K562 (cell line): ENCODE measurements around the gene CSF1. TPM values are rescaled to one million over a fixed set of nuclear protein-coding genes. Genes with fewer than 3 reads are reported as not detected.

Source experiments
- E2F3 ChIP-seq: fragments of 250-450 bp; sonication (Bioruptor Pico); IDR thresholded peaks from 2 replicates; pipeline ENCODE4 v1.4.0; 2020; ENCODE audit warnings: mild to moderate bottlenecking
- HEY1 ChIP-seq: fragments of 250-450 bp; sonication (Bioruptor Pico); IDR thresholded peaks from 2 replicates; pipeline ENCODE4 v1.5.0; 2020; ENCODE audit warnings: mild to moderate bottlenecking, moderate library complexity, borderline replicate concordance
- MAFG ChIP-seq: fragments of 450-650 bp; conservative IDR thresholded peaks from 2 replicates; pipeline ENCODE4 v1.6.1; 2016; ENCODE audit warnings: missing genetic modification characterization, missing compliant biosample characterization
- MTF1 ChIP-seq: fragments of 250-450 bp; sonication (Bioruptor Pico); IDR thresholded peaks from 2 replicates; pipeline ENCODE4 v1.9.0; 2021; ENCODE audit warnings: moderate library complexity, mild to moderate bottlenecking, inconsistent platforms, borderline replicate concordance
- NR2F6 ChIP-seq: fragments of 450-650 bp; formaldehyde crosslinking; IDR thresholded peaks from 2 replicates; pipeline ENCODE4 v1.4.0; 2020; ENCODE audit warnings: mild to moderate bottlenecking
- PHF20 ChIP-seq: fragments of 450-650 bp; IDR thresholded peaks from 2 replicates; pipeline ENCODE4 v1.6.1; 2018; ENCODE audit not compliant: partially characterized antibody
- POLR2A ChIP-seq: fragments of 450-650 bp; conservative IDR thresholded peaks from 2 replicates; pipeline ENCODE4 v1.6.1; 2016
- SAFB ChIP-seq: fragments of 200-400 bp; formaldehyde crosslinking; IDR thresholded peaks from 2 replicates; pipeline ENCODE4 v1.6.1; 2017; ENCODE audit warnings: low read depth, low read length, borderline replicate concordance
- SMAD4 ChIP-seq: fragments of 250-450 bp; sonication (Bioruptor Pico); conservative IDR thresholded peaks from 2 replicates; pipeline ENCODE4 v1.8.0; 2021; ENCODE audit warnings: inconsistent platforms, mild to moderate bottlenecking, moderate library complexity
- ZC3H11A ChIP-seq: IDR thresholded peaks from 2 replicates; pipeline ENCODE4 v1.6.1; 2012; ENCODE audit warnings: low read depth, low read length, improper control_type of control experiment
- ZC3H8 ChIP-seq: fragments of 450-650 bp; IDR thresholded peaks from 2 replicates; pipeline ENCODE4 v1.6.1; 2017
- ZNF589 ChIP-seq: fragments of 200-800 bp; sonication (Bioruptor generic); IDR thresholded peaks from 2 replicates; pipeline ENCODE4 v1.6.1; 2016; ENCODE audit warnings: low read depth, missing genetic modification characterization, missing compliant biosample characterization
- polyA plus RNA-seq, 8 experiments: library from polyadenylated mRNA; depleted of rRNA in 4 of 8; stranded (reverse) in 5 of 8; unstranded in 3 of 8; fragments of >200 nt; fragmentation: Nextera tagmentation in 2 of 8; fragmentation: Illumina TruSeq in 1 of 8; extraction: Ambion mirVana in 2 of 8; extraction: Trizol in 1 of 8; gene quantifications; 2 replicates each; pipeline versions ENCODE4 v1.2.1 to v1.2.3, GENCODE V29; 2011 to 2014; ENCODE audit warnings: inconsistent platforms in 1 of 8, missing spikeins in 1 of 8
- total RNA-seq, 7 experiments: library from RNA; depleted of rRNA in 6 of 7; stranded (reverse); fragments of >200 nt in 6 of 7; fragmentation: Illumina TruSeq in 2 of 7; extraction: Trizol in 2 of 7; gene quantifications; 2 replicates each; pipeline versions ENCODE4 v1.2.1 to v1.2.3, GENCODE V29; 2011 to 2021; ENCODE audit warnings: low replicate concordance in 1 of 7
- TF ChIP-seq, protein P1 (sequence below): fragments of 250-450 bp; sonication (Bioruptor Pico); IDR thresholded peaks from 2 replicates; pipeline ENCODE4 v1.4.0; 2020; ENCODE audit warnings: mild to moderate bottlenecking, moderate library complexity
- TF ChIP-seq, protein P2 (sequence below): fragments of 450-650 bp; IDR thresholded peaks from 2 replicates; pipeline ENCODE4 v1.6.1; 2016; ENCODE audit warnings: low read depth, mild to moderate bottlenecking, moderate library complexity
- TF ChIP-seq, protein P3 (sequence below), 3 experiments: fragments of 200-800 bp in 1 of 3; fragments of 250-450 bp in 1 of 3; fragments of 450-650 bp in 1 of 3; sonication (Bioruptor Pico) in 1 of 3; sonication (Bioruptor generic) in 1 of 3; formaldehyde crosslinking in 1 of 3; IDR thresholded peaks; 2 replicates each; pipeline versions ENCODE4 v1.6.1 to v1.8.0; 2016 to 2022; ENCODE audit warnings: mild to moderate bottlenecking in 2 of 3, missing genetic modification characterization in 2 of 3, missing compliant biosample characterization in 1 of 3, moderate library complexity in 1 of 3
- TF ChIP-seq, protein P4 (sequence below): sonication (generic); formaldehyde crosslinking; IDR thresholded peaks from 2 replicates; pipeline ENCODE4 v1.8.0; 2023; ENCODE audit warnings: mild to moderate bottlenecking, missing genetic modification reagents

CSF1 gene
- total and polyA plus RNA-seq, 9 of the 15 experiments (the other 6 are each of a cell fraction or from before 2014, with no cell fraction given), result 0.18 to 11.8 (median 2.8) TPM

DNA sequence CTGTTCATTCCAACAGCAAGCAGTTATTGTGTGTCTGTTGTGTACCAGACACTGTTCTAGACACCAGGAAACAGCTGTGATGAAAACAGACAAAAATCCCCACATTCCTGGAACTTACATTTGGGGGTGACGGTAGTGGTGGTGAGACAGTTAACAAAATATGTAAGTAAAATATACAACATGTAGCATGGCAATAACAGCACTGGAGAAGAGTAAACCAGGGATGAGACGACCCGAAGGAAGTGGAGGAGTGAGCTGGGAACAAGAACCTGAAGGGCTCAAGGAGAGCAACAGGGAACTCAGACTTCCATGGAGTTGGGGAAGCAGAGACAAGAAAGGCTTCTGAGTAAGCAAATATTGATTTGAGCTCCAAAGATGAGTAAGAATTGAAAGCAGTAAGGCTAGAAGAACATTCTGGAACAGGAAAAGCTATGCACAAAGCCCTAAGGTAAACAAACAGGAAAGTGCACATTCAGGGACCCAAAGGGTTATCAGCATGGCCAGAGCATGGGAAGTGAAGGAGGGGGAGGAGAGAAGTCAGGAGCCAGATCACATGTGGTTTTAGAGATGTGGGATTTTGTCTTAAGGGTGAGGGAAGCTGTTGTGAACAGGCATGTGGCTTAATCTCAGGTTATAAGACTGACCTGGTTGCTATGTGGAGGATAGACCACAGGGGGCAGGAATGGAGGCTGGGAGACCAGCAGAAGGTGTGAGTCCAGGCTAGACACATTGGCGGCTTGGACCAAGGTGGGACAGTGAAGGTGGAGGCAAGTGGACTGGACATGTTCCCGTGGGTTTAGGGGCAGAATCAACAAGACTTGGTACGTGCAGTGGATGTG, 7.3 kb downstream of the CSF1 start (continued):
- TF ChIP-seq, protein P1, sequence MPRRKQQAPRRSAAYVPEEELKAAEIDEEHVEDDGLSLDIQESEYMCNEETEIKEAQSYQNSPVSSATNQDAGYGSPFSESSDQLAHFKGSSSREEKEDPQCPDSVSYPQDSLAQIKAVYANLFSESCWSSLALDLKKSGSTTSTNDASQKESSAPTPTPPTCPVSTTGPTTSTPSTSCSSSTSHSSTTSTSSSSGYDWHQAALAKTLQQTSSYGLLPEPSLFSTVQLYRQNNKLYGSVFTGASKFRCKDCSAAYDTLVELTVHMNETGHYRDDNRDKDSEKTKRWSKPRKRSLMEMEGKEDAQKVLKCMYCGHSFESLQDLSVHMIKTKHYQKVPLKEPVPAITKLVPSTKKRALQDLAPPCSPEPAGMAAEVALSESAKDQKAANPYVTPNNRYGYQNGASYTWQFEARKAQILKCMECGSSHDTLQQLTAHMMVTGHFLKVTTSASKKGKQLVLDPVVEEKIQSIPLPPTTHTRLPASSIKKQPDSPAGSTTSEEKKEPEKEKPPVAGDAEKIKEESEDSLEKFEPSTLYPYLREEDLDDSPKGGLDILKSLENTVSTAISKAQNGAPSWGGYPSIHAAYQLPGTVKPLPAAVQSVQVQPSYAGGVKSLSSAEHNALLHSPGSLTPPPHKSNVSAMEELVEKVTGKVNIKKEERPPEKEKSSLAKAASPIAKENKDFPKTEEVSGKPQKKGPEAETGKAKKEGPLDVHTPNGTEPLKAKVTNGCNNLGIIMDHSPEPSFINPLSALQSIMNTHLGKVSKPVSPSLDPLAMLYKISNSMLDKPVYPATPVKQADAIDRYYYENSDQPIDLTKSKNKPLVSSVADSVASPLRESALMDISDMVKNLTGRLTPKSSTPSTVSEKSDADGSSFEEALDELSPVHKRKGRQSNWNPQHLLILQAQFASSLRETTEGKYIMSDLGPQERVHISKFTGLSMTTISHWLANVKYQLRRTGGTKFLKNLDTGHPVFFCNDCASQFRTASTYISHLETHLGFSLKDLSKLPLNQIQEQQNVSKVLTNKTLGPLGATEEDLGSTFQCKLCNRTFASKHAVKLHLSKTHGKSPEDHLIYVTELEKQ (CRISPR knock-in tag), result no peak
- TF ChIP-seq POLR2A, result no peak
- no peak for TF ChIP-seq E2F3 (CRISPR knock-in tag)
- TF ChIP-seq MAFG, result peak; percentile 72
- no peak for TF ChIP-seq SAFB
- no peak for TF ChIP-seq MTF1 (CRISPR knock-in tag)
- no peak for TF ChIP-seq PHF20
- TF ChIP-seq ZNF589 (CRISPR knock-in tag), result peak; percentile 94
- peak; percentile 92 for TF ChIP-seq ZC3H11A
- TF ChIP-seq HEY1, result no peak
- TF ChIP-seq, protein P2, sequence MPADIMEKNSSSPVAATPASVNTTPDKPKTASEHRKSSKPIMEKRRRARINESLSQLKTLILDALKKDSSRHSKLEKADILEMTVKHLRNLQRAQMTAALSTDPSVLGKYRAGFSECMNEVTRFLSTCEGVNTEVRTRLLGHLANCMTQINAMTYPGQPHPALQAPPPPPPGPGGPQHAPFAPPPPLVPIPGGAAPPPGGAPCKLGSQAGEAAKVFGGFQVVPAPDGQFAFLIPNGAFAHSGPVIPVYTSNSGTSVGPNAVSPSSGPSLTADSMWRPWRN, result peak; percentile 82
- TF ChIP-seq NR2F6 (CRISPR knock-in tag), result no peak
- TF ChIP-seq, protein P3, sequence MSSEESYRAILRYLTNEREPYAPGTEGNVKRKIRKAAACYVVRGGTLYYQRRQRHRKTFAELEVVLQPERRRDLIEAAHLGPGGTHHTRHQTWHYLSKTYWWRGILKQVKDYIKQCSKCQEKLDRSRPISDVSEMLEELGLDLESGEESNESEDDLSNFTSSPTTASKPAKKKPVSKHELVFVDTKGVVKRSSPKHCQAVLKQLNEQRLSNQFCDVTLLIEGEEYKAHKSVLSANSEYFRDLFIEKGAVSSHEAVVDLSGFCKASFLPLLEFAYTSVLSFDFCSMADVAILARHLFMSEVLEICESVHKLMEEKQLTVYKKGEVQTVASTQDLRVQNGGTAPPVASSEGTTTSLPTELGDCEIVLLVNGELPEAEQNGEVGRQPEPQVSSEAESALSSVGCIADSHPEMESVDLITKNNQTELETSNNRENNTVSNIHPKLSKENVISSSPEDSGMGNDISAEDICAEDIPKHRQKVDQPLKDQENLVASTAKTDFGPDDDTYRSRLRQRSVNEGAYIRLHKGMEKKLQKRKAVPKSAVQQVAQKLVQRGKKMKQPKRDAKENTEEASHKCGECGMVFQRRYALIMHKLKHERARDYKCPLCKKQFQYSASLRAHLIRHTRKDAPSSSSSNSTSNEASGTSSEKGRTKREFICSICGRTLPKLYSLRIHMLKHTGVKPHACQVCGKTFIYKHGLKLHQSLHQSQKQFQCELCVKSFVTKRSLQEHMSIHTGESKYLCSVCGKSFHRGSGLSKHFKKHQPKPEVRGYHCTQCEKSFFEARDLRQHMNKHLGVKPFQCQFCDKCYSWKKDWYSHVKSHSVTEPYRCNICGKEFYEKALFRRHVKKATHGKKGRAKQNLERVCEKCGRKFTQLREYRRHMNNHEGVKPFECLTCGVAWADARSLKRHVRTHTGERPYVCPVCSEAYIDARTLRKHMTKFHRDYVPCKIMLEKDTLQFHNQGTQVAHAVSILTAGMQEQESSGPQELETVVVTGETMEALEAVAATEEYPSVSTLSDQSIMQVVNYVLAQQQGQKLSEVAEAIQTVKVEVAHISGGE (CRISPR knock-in tag; IDR thresholded peaks at IDR 0.05), result peak in 1 of 3 experiments; percentile 70; a peak in 2 of 6 replicates
- TF ChIP-seq ZC3H8, result peak; percentile 83; the same call in 1 of the 2 replicates
- TF ChIP-seq, protein P4, sequence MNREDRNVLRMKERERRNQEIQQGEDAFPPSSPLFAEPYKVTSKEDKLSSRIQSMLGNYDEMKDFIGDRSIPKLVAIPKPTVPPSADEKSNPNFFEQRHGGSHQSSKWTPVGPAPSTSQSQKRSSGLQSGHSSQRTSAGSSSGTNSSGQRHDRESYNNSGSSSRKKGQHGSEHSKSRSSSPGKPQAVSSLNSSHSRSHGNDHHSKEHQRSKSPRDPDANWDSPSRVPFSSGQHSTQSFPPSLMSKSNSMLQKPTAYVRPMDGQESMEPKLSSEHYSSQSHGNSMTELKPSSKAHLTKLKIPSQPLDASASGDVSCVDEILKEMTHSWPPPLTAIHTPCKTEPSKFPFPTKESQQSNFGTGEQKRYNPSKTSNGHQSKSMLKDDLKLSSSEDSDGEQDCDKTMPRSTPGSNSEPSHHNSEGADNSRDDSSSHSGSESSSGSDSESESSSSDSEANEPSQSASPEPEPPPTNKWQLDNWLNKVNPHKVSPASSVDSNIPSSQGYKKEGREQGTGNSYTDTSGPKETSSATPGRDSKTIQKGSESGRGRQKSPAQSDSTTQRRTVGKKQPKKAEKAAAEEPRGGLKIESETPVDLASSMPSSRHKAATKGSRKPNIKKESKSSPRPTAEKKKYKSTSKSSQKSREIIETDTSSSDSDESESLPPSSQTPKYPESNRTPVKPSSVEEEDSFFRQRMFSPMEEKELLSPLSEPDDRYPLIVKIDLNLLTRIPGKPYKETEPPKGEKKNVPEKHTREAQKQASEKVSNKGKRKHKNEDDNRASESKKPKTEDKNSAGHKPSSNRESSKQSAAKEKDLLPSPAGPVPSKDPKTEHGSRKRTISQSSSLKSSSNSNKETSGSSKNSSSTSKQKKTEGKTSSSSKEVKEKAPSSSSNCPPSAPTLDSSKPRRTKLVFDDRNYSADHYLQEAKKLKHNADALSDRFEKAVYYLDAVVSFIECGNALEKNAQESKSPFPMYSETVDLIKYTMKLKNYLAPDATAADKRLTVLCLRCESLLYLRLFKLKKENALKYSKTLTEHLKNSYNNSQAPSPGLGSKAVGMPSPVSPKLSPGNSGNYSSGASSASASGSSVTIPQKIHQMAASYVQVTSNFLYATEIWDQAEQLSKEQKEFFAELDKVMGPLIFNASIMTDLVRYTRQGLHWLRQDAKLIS, result 0 out of 2 replicates have a peak, but pooled peaks have one; percentile 73
- TF ChIP-seq SMAD4 (CRISPR knock-in tag), result peak; percentile 78
